K562 (cell line): ENCODE results near the gene CERS6. TPM values are rescaled to one million over a fixed set of nuclear protein-coding genes. Genes with fewer than 3 reads are reported as not detected.

Experiments used
- MEF2A ChIP-seq: IDR thresholded peaks from 2 replicates; pipeline ENCODE4 v1.6.1; 2011; ENCODE audit warnings: low read depth, mild to moderate bottlenecking, low read length, moderate library complexity; ENCODE audit not compliant: control insufficient read depth
- NR3C1 ChIP-seq: sonication (generic); formaldehyde crosslinking; IDR thresholded peaks from 2 replicates; pipeline ENCODE4 v1.8.1; 2022; ENCODE audit warnings: missing genetic modification reagents
- RB1 ChIP-seq: fragments of 450-650 bp; IDR thresholded peaks from 2 replicates; pipeline ENCODE4 v1.6.1; 2017; ENCODE audit warnings: low read depth, mild to moderate bottlenecking
- RBM25 ChIP-seq: fragments of 200-400 bp; formaldehyde crosslinking; IDR thresholded peaks from 2 replicates; pipeline ENCODE4 v1.6.1; 2018; ENCODE audit warnings: low read length, low read depth, moderate library complexity; ENCODE audit not compliant: severe bottlenecking
- SPI1 ChIP-seq: IDR thresholded peaks from 2 replicates; pipeline ENCODE4 v1.6.1; 2011; ENCODE audit warnings: low read depth, low read length, control low read depth, borderline replicate concordance
- TAF1 ChIP-seq: IDR thresholded peaks from 2 replicates; pipeline ENCODE4 v1.6.1; 2011; ENCODE audit warnings: mild to moderate bottlenecking, low read length, moderate library complexity; ENCODE audit not compliant: insufficient read depth, control insufficient read depth, severe bottlenecking; ENCODE audit errors: extremely low read depth
- ZZZ3 ChIP-seq: fragments of 450-650 bp; IDR thresholded peaks from 2 replicates; pipeline ENCODE4 v1.6.1; 2016; ENCODE audit warnings: antibody characterized with exemption, mild to moderate bottlenecking, moderate library complexity
- polyA plus RNA-seq, 8 experiments: library from polyadenylated mRNA; depleted of rRNA in 4 of 8; stranded (reverse) in 5 of 8; unstranded in 3 of 8; fragments of >200 nt; fragmentation: Nextera tagmentation in 2 of 8; fragmentation: Illumina TruSeq in 1 of 8; extraction: Ambion mirVana in 2 of 8; extraction: Trizol in 1 of 8; gene quantifications; 2 replicates each; pipeline versions ENCODE4 v1.2.1 to v1.2.3, GENCODE V29; 2011 to 2014; ENCODE audit warnings: inconsistent platforms in 1 of 8, missing spikeins in 1 of 8
- total RNA-seq, 7 experiments: library from RNA; depleted of rRNA in 6 of 7; stranded (reverse); fragments of >200 nt in 6 of 7; fragmentation: Illumina TruSeq in 2 of 7; extraction: Trizol in 2 of 7; gene quantifications; 2 replicates each; pipeline versions ENCODE4 v1.2.1 to v1.2.3, GENCODE V29; 2011 to 2021; ENCODE audit warnings: low replicate concordance in 1 of 7
- TF ChIP-seq, protein P1 (sequence below), 2 experiments: fragments of 450-650 bp; IDR thresholded peaks; 2 replicates each; pipeline ENCODE4 v1.6.1; 2016; ENCODE audit warnings: mild to moderate bottlenecking in 2 of 2, borderline replicate concordance in 1 of 2, low read depth in 1 of 2, moderate library complexity in 1 of 2
- TF ChIP-seq, protein P2 (sequence below): fragments of 250-450 bp; sonication (Bioruptor Pico); IDR thresholded peaks from 2 replicates; pipeline ENCODE4 v1.8.0; 2021; ENCODE audit warnings: borderline replicate concordance, mild to moderate bottlenecking, moderate library complexity; ENCODE audit not compliant: poor library complexity, severe bottlenecking

The CERS6 gene
- total and polyA plus RNA-seq, 9 of the 15 experiments (the other 6 are each of a cell fraction or from before 2014, with no cell fraction given): 1.6 to 13.6 (median 11.4) TPM

DNA sequence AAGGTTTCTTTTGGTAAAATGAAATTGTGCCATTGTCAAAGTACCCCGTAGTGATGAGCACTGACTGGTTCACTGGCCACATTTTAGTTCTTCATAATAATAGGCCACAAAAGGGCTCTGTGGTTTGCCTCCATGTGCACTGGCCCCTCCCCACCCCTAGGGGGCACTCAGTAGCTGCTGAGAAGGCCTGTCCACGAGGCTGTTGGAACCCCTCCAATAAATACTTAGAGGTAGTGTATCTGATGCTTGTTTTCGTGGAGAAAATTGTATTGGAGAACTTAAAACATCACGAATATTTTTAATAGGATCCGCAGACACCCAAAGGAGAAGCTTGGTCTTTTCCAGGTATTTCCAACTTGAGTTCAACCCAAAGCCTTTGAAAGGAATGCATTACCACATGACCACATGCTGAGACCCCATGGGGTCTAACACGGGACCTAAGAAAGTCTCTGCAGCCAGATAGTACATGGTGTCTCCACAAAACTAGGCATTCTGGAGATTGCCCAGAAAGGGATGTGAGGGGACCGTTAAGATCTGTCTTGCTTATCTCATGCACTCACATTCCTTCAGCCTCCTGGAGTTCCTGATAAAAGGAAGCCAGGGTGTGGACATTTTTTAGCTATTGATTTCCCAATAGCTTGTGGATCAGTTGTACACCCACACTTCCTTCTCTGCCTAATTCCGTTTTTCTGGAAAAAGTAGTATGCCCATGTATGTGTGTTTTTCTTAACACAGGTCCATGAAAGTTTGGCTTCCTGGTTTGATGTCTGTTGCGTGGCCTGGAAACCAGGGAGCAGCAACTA lies 317.8 kb downstream of the CERS6 start (continued):
- TF ChIP-seq, protein P1, sequence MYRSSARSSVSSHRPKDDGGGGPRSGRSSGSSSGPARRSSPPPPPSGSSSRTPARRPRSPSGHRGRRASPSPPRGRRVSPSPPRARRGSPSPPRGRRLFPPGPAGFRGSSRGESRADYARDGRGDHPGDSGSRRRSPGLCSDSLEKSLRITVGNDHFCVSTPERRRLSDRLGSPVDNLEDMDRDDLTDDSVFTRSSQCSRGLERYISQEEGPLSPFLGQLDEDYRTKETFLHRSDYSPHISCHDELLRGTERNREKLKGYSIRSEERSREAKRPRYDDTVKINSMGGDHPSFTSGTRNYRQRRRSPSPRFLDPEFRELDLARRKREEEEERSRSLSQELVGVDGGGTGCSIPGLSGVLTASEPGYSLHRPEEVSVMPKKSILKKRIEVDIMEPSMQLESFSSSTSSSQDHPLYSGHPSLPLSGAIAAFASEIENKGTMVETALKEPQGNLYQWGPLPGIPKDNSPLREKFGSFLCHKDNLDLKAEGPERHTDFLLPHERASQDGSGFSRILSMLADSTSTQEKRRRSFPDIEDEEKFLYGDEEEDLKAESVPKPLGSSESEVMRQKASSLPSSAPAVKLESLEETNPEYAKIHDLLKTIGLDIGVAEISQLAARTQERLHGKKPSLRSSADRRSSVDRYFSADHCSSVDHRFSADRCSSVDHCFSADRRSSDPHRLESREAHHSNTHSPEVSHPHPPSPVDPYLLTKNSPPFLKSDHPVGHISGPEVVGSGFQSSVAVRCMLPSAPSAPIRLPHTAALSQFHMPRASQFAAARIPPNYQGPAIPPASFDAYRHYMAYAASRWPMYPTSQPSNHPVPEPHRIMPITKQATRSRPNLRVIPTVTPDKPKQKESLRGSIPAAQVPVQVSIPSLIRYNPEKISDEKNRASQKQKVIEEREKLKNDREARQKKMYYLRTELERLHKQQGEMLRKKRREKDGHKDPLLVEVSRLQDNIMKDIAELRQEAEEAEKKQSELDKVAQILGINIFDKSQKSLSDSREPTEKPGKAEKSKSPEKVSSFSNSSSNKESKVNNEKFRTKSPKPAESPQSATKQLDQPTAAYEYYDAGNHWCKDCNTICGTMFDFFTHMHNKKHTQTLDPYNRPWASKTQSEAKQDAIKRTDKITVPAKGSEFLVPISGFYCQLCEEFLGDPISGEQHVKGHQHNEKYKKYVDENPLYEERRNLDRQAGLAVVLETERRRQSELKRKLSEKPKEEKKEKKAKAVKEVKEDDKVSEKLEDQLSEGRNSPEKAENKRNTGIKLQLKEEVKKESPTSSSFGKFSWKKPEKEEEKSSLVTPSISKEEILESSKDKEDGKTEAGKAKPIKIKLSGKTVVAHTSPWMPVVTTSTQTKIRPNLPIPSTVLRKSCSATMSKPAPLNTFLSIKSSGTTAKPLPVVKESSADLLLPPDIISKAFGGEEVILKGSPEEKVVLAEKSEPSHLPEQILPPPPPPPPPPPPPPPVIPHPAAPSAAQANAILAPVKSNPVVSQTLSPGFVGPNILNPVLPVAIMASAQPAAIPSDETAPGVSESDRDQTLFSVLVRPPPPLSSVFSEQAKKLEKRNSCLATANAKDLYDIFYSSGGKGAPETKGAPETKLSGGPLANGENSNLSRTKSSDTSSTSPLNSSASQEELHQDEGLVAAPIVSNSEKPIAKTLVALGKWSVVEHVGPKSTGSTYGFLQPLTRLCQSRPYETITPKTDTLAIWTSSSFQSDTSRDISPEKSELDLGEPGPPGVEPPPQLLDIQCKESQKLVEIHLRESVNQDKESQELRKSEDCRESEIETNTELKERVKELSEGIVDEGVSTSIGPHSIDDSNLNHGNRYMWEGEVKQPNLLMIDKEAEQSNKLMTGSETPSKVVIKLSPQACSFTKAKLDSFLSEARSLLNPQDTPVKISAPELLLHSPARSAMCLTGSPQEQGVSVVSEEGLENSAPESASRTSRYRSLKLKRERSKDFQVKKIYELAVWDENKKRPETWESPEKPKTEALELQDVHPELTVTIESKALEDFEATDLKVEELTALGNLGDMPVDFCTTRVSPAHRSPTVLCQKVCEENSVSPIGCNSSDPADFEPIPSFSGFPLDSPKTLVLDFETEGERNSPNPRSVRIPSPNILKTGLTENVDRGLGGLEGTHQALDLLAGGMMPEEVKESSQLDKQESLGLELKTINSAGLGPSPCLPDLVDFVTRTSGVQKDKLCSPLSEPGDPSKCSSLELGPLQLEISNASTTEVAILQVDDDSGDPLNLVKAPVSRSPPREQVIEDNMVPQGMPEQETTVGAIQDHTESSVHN (IDR thresholded peaks at IDR 0.05; ENCODE audit: borderline replicate concordance in 1 of 2, low read depth in 1 of 2): peak; percentile 21 to 93; a peak in 1 of 4 replicates
- TF ChIP-seq RBM25 (no peak), RB1 (peak; percentile 67), MEF2A (peak; percentile 36; the same call in 1 of the 2 replicates), SPI1 (peak; percentile 80; the same call in 1 of the 2 replicates), NR3C1 (CRISPR knock-in tag) (no peak), TAF1 (peak; percentile 40), ZZZ3 (peak; percentile 73; the same call in 1 of the 2 replicates)
- TF ChIP-seq, protein P2, sequence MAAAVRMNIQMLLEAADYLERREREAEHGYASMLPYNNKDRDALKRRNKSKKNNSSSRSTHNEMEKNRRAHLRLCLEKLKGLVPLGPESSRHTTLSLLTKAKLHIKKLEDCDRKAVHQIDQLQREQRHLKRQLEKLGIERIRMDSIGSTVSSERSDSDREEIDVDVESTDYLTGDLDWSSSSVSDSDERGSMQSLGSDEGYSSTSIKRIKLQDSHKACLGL (CRISPR knock-in tag): peak; percentile 2
